Endodermal cell (in vitro differentiated cells): ENCODE data around the gene NUCKS1. TPM values are rescaled to one million over a fixed set of nuclear protein-coding genes. Genes with fewer than 3 reads are reported as not detected.

ENCODE experiments used
- DNase-seq: peaks from one replicate; pipeline ENCODE4 v3.0.0-alpha.2; 2017
- H3K27ac ChIP-seq: 2 replicates; pipeline ENCODE4 v1.5.1; 2013; ENCODE audit warnings: mild to moderate bottlenecking, low read depth, low read length, moderate library complexity
- H3K27me3 ChIP-seq: 2 replicates; pipeline ENCODE4 v1.6.1; 2013; ENCODE audit warnings: mild to moderate bottlenecking, low read length, moderate library complexity; ENCODE audit not compliant: insufficient read depth, control insufficient read depth, poor library complexity, severe bottlenecking
- H3K36me3 ChIP-seq: 2 replicates; pipeline ENCODE4 v1.7.0; 2013; ENCODE audit warnings: mild to moderate bottlenecking, low read length, moderate library complexity; ENCODE audit not compliant: control insufficient read depth, insufficient read depth
- H3K4me1 ChIP-seq: one replicate; pipeline ENCODE4 v1.7.0; 2013; ENCODE audit warnings: low read length; ENCODE audit not compliant: control insufficient read depth, insufficient read depth
- H3K4me3 ChIP-seq: 2 replicates; pipeline ENCODE4 v1.5.1; 2013; ENCODE audit warnings: mild to moderate bottlenecking, low read length, moderate library complexity
- H3K9ac ChIP-seq: 2 replicates; pipeline ENCODE4 v1.6.1; 2013; ENCODE audit warnings: mild to moderate bottlenecking, low read length, moderate library complexity; ENCODE audit not compliant: poor library complexity, severe bottlenecking; ENCODE audit errors: extremely low read depth
- H3K9me3 ChIP-seq: 2 replicates; pipeline ENCODE4 v1.6.1; 2013; ENCODE audit warnings: mild to moderate bottlenecking, low read length, moderate library complexity; ENCODE audit not compliant: control insufficient read depth
- H3K27ac Mint-ChIP-seq: 2 replicates; pipeline ENCODE4 v1.8.0; 2020; ENCODE audit warnings: mixed read lengths
- H3K27me3 Mint-ChIP-seq: 2 replicates; pipeline ENCODE4 v1.8.0; 2021; ENCODE audit warnings: mild to moderate bottlenecking, mixed read lengths; ENCODE audit not compliant: insufficient read depth
- H3K36me3 Mint-ChIP-seq: 2 replicates; pipeline ENCODE4 v1.8.0; 2020; ENCODE audit warnings: low read depth, mixed read lengths
- H3K4me1 Mint-ChIP-seq: 2 replicates; pipeline ENCODE4 v1.8.0; 2020; ENCODE audit warnings: mixed read lengths
- H3K4me3 Mint-ChIP-seq: 2 replicates; pipeline ENCODE4 v1.8.0; 2020; ENCODE audit warnings: mild to moderate bottlenecking, moderate library complexity, mixed read lengths
- H3K9me3 Mint-ChIP-seq: 2 replicates; pipeline ENCODE4 v1.8.0; 2020; ENCODE audit warnings: mild to moderate bottlenecking, mixed read lengths
- WGBS, 2 experiments: methylation state at CpG; one replicate each; pipeline versions ENCODE4 v1.1.5 to v1.1.7; 2013; ENCODE audit warnings: missing lambda C conversion rate in 2 of 2, mixed read lengths in 1 of 2; ENCODE audit not compliant: insufficient coverage in 1 of 2, insufficient read length in 1 of 2; 5-methylcytosine and 5-hydroxymethylcytosine counted together
- total RNA-seq, 2 donors: library from RNA; stranded (reverse); fragmentation: NEBNext Ultra II Directional in 1 of 2; extraction: Animal tissue kit (Norgen Biotek cat#: 25700) in 1 of 2; gene quantifications; 2 replicates in 1 of 2; 3 replicates in 1 of 2; pipeline ENCODE4 v1.2.1, GENCODE V29; 2021
- TF ChIP-seq, protein P1 (sequence below): fragments of 200-600 bp; sonication (generic); conservative IDR thresholded peaks from 2 replicates; pipeline ENCODE4 v1.5.0; 2021; ENCODE audit warnings: antibody characterized with exemption, mild to moderate bottlenecking

Gene NUCKS1
- total RNA-seq, 2 donors from 2014 or later, result 380 to 532 TPM

DNA sequence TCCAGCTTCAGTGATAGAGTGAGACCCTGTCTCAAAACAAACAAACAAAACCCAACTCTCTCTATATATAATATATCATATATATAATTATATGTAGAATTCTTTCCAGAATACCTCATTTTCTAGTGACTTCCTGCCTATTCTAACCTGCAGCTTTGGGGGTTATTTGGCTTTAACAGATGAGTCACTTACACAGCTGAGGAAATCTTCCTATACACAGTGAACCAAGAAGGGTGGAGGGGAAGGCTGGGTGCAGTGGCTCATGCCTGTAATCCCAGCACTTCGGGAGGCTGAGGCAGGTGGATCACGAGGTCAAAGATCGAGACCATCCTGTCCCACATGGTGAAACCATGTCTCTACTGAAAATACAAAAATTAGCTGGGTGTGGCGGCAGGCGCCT, 16.1 kb upstream of the NUCKS1 start:
- H3K36me3 ChIP-seq, result no peaks in the 10 kb centered on the region
- no peak overlapping the region for H3K4me3 ChIP-seq
- 75 to 77% methylated on average over 5 of the region's 5 CpGs for WGBS, 2 experiments
- H3K4me3 Mint-ChIP-seq, result no peak overlapping the region
- H3K9ac ChIP-seq, result no peak overlapping the region
- H3K9me3 Mint-ChIP-seq, result no peaks in the 10 kb centered on the region
- no peaks in the 10 kb centered on the region for H3K27me3 Mint-ChIP-seq
- TF ChIP-seq, protein P1, sequence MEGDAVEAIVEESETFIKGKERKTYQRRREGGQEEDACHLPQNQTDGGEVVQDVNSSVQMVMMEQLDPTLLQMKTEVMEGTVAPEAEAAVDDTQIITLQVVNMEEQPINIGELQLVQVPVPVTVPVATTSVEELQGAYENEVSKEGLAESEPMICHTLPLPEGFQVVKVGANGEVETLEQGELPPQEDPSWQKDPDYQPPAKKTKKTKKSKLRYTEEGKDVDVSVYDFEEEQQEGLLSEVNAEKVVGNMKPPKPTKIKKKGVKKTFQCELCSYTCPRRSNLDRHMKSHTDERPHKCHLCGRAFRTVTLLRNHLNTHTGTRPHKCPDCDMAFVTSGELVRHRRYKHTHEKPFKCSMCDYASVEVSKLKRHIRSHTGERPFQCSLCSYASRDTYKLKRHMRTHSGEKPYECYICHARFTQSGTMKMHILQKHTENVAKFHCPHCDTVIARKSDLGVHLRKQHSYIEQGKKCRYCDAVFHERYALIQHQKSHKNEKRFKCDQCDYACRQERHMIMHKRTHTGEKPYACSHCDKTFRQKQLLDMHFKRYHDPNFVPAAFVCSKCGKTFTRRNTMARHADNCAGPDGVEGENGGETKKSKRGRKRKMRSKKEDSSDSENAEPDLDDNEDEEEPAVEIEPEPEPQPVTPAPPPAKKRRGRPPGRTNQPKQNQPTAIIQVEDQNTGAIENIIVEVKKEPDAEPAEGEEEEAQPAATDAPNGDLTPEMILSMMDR, result no peak
- H3K27ac Mint-ChIP-seq, result no peak overlapping the region
- H3K27ac ChIP-seq, result no peak overlapping the region
- DNase-seq, result no peak
- H3K4me1 Mint-ChIP-seq, result peaks cover 10% of the 10 kb centered on the region
- H3K36me3 Mint-ChIP-seq, result no peaks in the 10 kb centered on the region
- no peaks in the 10 kb centered on the region for H3K27me3 ChIP-seq
- H3K4me1 ChIP-seq, result peaks cover 3% of the 10 kb centered on the region
- no peaks in the 10 kb centered on the region for H3K9me3 ChIP-seq

DNA sequence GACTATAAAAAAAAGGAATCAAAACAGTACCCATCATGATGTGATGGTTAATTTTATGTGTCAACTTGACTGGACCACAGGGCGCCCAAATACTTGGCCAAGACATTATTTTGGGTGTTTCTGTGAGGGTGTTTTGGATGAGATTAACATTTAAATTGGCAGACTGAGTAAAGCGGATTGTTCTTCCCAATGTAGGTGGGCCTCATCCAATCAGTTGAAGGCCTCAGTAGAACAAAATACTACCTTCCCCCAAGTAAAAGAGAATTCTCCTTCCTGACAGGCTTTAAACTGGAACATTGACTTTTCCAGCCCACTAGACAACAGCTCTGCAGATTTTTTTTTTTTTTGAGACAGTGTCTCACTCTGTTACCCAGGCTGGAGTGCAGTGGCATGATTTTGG, 14.6 kb upstream of the NUCKS1 start:
- TF ChIP-seq, protein P1, result no peak
- WGBS, 2 experiments, result 87 to 100% methylated on average over 1 to 2 of the region's 2 CpGs
- H3K9ac ChIP-seq, result no peak overlapping the region

DNA sequence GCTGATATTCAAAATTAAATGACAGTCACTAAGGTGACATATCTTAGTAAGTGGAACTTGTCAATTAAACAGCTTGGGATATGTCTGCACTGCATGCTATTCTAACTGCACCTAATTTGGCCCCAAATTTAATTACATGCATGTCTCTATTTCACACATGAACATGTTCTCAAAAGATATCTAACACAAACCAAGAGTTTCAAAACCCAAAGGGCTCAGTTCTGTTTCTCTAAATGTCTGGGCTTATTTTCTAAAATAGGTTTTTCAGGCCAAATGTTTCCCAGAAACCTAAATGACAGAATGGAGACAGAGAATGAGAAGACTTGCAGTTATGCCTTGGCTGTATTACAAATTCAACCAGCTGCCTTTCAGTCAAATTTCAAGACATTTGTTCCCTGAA, 14.0 kb upstream of the NUCKS1 start:
- no peak overlapping the region for H3K9ac ChIP-seq
- peaks cover 3% of the 10 kb centered on the region for H3K4me1 ChIP-seq
- Mint-ChIP-seq H3K27ac (no peak overlapping the region), H3K36me3 (no peaks in the 10 kb centered on the region), H3K9me3 (no peaks in the 10 kb centered on the region), H3K27me3 (no peaks in the 10 kb centered on the region), H3K4me3 (no peak overlapping the region), H3K4me1 (peaks cover 8% of the 10 kb centered on the region)
- TF ChIP-seq, protein P1, result no peak
- H3K27ac ChIP-seq, result no peak overlapping the region
- no peak overlapping the region for H3K4me3 ChIP-seq
- no peaks in the 10 kb centered on the region for H3K36me3 ChIP-seq
- no peak for DNase-seq
- no peaks in the 10 kb centered on the region for H3K27me3 ChIP-seq
- no peaks in the 10 kb centered on the region for H3K9me3 ChIP-seq

More for the DNA sequence above, 14.6 kb upstream of the NUCKS1 start:
- Histone ChIP-seq H3K27ac (no peak overlapping the region), H3K27me3 (no peaks in the 10 kb centered on the region), H3K9me3 (no peaks in the 10 kb centered on the region), H3K4me3 (no peak overlapping the region), H3K36me3 (no peaks in the 10 kb centered on the region), H3K4me1 (peaks cover 3% of the 10 kb centered on the region)
- H3K27ac Mint-ChIP-seq, result no peak overlapping the region
- no peak overlapping the region for H3K4me3 Mint-ChIP-seq
- no peaks in the 10 kb centered on the region for H3K27me3 Mint-ChIP-seq
- H3K4me1 Mint-ChIP-seq, result peaks cover 8% of the 10 kb centered on the region
- H3K36me3 Mint-ChIP-seq, result no peaks in the 10 kb centered on the region
- no peaks in the 10 kb centered on the region for H3K9me3 Mint-ChIP-seq
- no peak for DNase-seq
